NCI-H1930 (cell line): ENCODE data around the gene GTPBP1.

Experiments used
- DNase-seq, 2 experiments: peaks; one replicate each; lab custom pipeline; 2025; lab: John Stamatoyannopoulos, UW

The GTPBP1 gene

GRCh38 chr22:38741166-38741565 is 35.4 kb downstream of the GTPBP1 start:
- DNase-seq, result no peak

GRCh38 chr22:38741576-38741975 is 35.8 kb downstream of the GTPBP1 start:
- no peak for DNase-seq

- no peak for DNase-seq
These were observed 36.6 kb downstream of the GTPBP1 start for GRCh38 chr22:38742176-38742942.

GRCh38 chr22:38744981-38745380 is 39.2 kb downstream of the GTPBP1 start:
- DNase-seq, result no peak

- no peak for DNase-seq
These were observed 40.1 kb downstream of the GTPBP1 start for GRCh38 chr22:38745676-38746460.

GRCh38 chr22:38748487-38749136 is 42.9 kb downstream of the GTPBP1 start:
- no peak for DNase-seq

- DNase-seq, result no peak
These were observed 44.4 kb downstream of the GTPBP1 start for GRCh38 chr22:38750104-38750503.

- DNase-seq, result no peak
These were observed 44.9 kb downstream of the GTPBP1 start for GRCh38 chr22:38750638-38751037.

GRCh38 chr22:38751066-38751421 is 45.3 kb downstream of the GTPBP1 start:
- no peak for DNase-seq

GRCh38 chr22:38751422-38752346 is 45.9 kb downstream of the GTPBP1 start:
- DNase-seq, result no peak

GRCh38 chr22:38753948-38754750 is 48.4 kb downstream of the GTPBP1 start:
- no peak for DNase-seq

GRCh38 chr22:38754751-38755154 is 49.0 kb downstream of the GTPBP1 start:
- no peak for DNase-seq

- DNase-seq, result no peak
These were observed 49.6 kb downstream of the GTPBP1 start for GRCh38 chr22:38755155-38755910.

GRCh38 chr22:38755911-38756532 is 50.3 kb downstream of the GTPBP1 start, which contains the start of gene SUN2:
TSS of gene SUN2 (minus strand) at chr22:38755998. CDS start at chr22:38752628, 3,370 bp downstream.
- peak; percentile 21 to 77 for DNase-seq

- DNase-seq, result no peak
These were observed 51.1 kb downstream of the GTPBP1 start for GRCh38 chr22:38756711-38757463.

- DNase-seq, result no peak
These were observed 51.7 kb downstream of the GTPBP1 start for GRCh38 chr22:38757464-38757757.

- DNase-seq, result no peak
These were observed 52.7 kb downstream of the GTPBP1 start for GRCh38 chr22:38758276-38758945.

GRCh38 chr22:38759005-38759404 is 53.3 kb downstream of the GTPBP1 start:
- no peak for DNase-seq
